GM23338 (cell line): Measurements from ENCODE around the gene IDUA. TPM values are rescaled to one million over a fixed set of nuclear protein-coding genes. Genes with fewer than 3 reads are reported as not detected.

ENCODE experiments used
- ATAC-seq: fragments of 200-7000 bp; cut with Tn5 transposase; 3 replicates; pipeline ENCODE4 v1.9.1; 2020
- DNase-seq: peaks from one replicate; pipeline ENCODE4 v3.0.0-alpha.2; 2015; ENCODE audit warnings: low spot score
- H2AFZ ChIP-seq: fragments of 200-600 bp; sonication (generic); 2 replicates; pipeline ENCODE4 v1.8.0; 2016; ENCODE audit warnings: antibody characterized with exemption, mild to moderate bottlenecking, moderate library complexity
- H3F3A ChIP-seq: fragments of 200-600 bp; sonication (generic); replicated peaks from 2 replicates; pipeline ENCODE4 v1.8.0; 2017; ENCODE audit warnings: antibody characterized with exemption, mixed run types, low read depth
- H3K27ac ChIP-seq: fragments of 200-600 bp; sonication (generic); 2 replicates; pipeline ENCODE4 v1.6.1; 2016; ENCODE audit warnings: low read depth
- H3K27me3 ChIP-seq: fragments of 200-600 bp; sonication (generic); 2 replicates; pipeline ENCODE4 v1.8.0; 2016; ENCODE audit warnings: mild to moderate bottlenecking, mixed run types, moderate library complexity; ENCODE audit not compliant: insufficient read depth
- H3K36me3 ChIP-seq: fragments of 200-600 bp; sonication (generic); 2 replicates; pipeline ENCODE4 v1.8.0; 2016; ENCODE audit warnings: mild to moderate bottlenecking; ENCODE audit not compliant: insufficient read depth
- H3K4me1 ChIP-seq: fragments of 200-600 bp; sonication (generic); 2 replicates; pipeline ENCODE4 v1.8.0; 2016; ENCODE audit warnings: mild to moderate bottlenecking, moderate library complexity; ENCODE audit not compliant: insufficient read depth
- H3K4me2 ChIP-seq: fragments of 200-600 bp; sonication (generic); 2 replicates; pipeline ENCODE4 v1.7.1; 2017; ENCODE audit warnings: mixed run types
- H3K4me3 ChIP-seq: fragments of 200-600 bp; sonication (generic); 2 replicates; pipeline ENCODE4 v1.6.1; 2016; ENCODE audit warnings: mixed run types
- H3K79me2 ChIP-seq: fragments of 200-600 bp; sonication (generic); replicated peaks from 2 replicates; pipeline ENCODE4 v1.8.0; 2017; ENCODE audit warnings: mild to moderate bottlenecking; ENCODE audit not compliant: insufficient read depth
- H3K9me2 ChIP-seq: fragments of 200-600 bp; sonication (generic); 2 replicates; pipeline ENCODE4 v1.8.0; 2017; ENCODE audit not compliant: insufficient read depth
- H4K20me1 ChIP-seq: fragments of 200-600 bp; sonication (generic); replicated peaks from 2 replicates; pipeline ENCODE4 v1.8.0; 2017; ENCODE audit warnings: mild to moderate bottlenecking; ENCODE audit not compliant: insufficient read depth
- H3K27ac Mint-ChIP-seq: 2 replicates; pipeline ENCODE4 v1.8.0; 2020; ENCODE audit warnings: inconsistent platforms, mild to moderate bottlenecking, moderate library complexity, mixed read lengths
- H3K27me3 Mint-ChIP-seq: 3 replicates; pipeline ENCODE4 v1.8.0; 2022; ENCODE audit warnings: low read depth, mild to moderate bottlenecking, moderate library complexity, mixed read lengths, inconsistent platforms; ENCODE audit not compliant: insufficient read depth, poor library complexity
- H3K36me3 Mint-ChIP-seq: 3 replicates; pipeline ENCODE4 v1.8.0; 2021; ENCODE audit warnings: low read depth, mild to moderate bottlenecking, inconsistent platforms, moderate library complexity, mixed read lengths
- H3K4me1 Mint-ChIP-seq: 3 replicates; pipeline ENCODE4 v1.8.0; 2020; ENCODE audit warnings: mild to moderate bottlenecking, inconsistent platforms, mixed read lengths
- H3K4me3 Mint-ChIP-seq: 3 replicates; pipeline ENCODE4 v1.8.0; 2021; ENCODE audit warnings: moderate library complexity, mild to moderate bottlenecking, inconsistent platforms, mixed read lengths
- H3K9me3 Mint-ChIP-seq: 3 replicates; pipeline ENCODE4 v1.8.0; 2020; ENCODE audit warnings: moderate library complexity, mild to moderate bottlenecking, inconsistent platforms, mixed read lengths
- EZH2 ChIP-seq: fragments of 200-600 bp; sonication (generic); IDR thresholded peaks from one replicate; pipeline ENCODE4 v1.8.0; 2017; ENCODE audit warnings: antibody characterized with exemption, mild to moderate bottlenecking, low read depth; ENCODE audit not compliant: unreplicated experiment
- EZH2phosphoT487 ChIP-seq: fragments of 200-600 bp; sonication (generic); IDR thresholded peaks from one replicate; pipeline ENCODE4 v1.8.1; 2018; ENCODE audit warnings: antibody characterized with exemption; ENCODE audit not compliant: unreplicated experiment
- POLR2AphosphoS5 ChIP-seq: IDR thresholded peaks from 2 replicates; pipeline ENCODE4 v1.6.1; 2016; ENCODE audit warnings: antibody characterized with exemption, low read depth
- polyA plus RNA-seq: library from polyadenylated mRNA; unstranded; fragments of >200 nt; fragmentation: Nextera tagmentation; extraction: Ambion mirVana; gene quantifications from 2 replicates; pipeline ENCODE4 v1.2.1, GENCODE V29; 2016
- total RNA-seq: library from RNA; depleted of rRNA; stranded (reverse); fragments of >200 nt; shearing (Covaris generic); gene quantifications from 2 replicates; pipeline ENCODE4 v1.2.3, GENCODE V29; 2014
- TF ChIP-seq, protein P1 (sequence below): IDR thresholded peaks from one replicate; pipeline ENCODE4 v1.6.1; 2018; ENCODE audit warnings: antibody characterized with exemption; ENCODE audit not compliant: unreplicated experiment
- TF ChIP-seq, protein P2 (sequence below): IDR thresholded peaks from 2 replicates; pipeline ENCODE4 v1.6.1; 2016; ENCODE audit warnings: antibody characterized with exemption
- TF ChIP-seq, protein P3 (sequence below): fragments of 250-450 bp; sonication (Bioruptor Pico); IDR thresholded peaks from 2 replicates; pipeline ENCODE4 v1.5.0; 2020; ENCODE audit warnings: mild to moderate bottlenecking, moderate library complexity

IDUA gene
- total and polyA plus RNA-seq, 2 experiments from 2014 or later = 1.3 to 6.1 TPM

DNA sequence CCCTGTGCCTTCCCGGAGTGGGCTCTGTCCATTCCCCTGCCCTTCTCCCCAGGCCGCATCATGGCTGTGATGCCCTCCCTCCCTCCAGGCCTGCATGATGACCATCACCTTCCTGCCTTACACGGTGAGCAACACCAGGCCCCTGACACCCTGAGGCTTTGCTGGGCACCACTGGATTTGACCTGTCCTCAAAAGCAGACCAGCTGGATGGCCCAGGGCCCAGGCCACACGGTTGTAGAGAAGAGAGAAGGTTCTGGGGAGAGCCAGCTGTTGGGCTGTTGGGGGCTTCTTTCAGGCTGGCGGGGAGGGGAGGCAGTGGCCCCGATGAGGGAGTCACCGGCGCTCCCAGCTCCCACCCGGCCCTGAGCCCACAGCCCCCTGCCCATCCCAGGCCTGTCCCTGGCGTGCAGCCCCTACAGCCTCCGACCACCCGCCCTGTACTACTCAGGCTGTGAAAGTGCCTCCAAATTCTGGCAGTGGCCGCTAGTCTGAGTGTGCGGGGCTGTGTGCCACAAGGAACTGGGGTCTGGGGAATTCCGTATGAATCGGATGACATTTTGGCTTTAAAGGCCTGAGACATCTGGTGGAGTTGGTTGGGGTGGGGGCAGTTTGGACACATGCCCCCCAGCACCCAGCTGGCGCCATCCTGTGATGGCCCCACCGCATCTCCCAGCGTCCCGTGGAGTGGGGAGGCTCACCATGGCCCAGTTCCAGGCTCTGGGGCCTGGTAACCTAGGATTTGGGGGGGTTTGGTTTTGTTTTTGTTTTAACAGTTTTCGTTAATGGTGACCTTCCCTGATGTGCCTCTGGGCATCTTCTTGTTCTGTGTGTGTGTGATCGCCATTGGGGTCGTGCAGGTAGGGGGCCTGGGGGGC, 35.0 kb upstream of the IDUA start (continued):
- TF ChIP-seq, protein P1, sequence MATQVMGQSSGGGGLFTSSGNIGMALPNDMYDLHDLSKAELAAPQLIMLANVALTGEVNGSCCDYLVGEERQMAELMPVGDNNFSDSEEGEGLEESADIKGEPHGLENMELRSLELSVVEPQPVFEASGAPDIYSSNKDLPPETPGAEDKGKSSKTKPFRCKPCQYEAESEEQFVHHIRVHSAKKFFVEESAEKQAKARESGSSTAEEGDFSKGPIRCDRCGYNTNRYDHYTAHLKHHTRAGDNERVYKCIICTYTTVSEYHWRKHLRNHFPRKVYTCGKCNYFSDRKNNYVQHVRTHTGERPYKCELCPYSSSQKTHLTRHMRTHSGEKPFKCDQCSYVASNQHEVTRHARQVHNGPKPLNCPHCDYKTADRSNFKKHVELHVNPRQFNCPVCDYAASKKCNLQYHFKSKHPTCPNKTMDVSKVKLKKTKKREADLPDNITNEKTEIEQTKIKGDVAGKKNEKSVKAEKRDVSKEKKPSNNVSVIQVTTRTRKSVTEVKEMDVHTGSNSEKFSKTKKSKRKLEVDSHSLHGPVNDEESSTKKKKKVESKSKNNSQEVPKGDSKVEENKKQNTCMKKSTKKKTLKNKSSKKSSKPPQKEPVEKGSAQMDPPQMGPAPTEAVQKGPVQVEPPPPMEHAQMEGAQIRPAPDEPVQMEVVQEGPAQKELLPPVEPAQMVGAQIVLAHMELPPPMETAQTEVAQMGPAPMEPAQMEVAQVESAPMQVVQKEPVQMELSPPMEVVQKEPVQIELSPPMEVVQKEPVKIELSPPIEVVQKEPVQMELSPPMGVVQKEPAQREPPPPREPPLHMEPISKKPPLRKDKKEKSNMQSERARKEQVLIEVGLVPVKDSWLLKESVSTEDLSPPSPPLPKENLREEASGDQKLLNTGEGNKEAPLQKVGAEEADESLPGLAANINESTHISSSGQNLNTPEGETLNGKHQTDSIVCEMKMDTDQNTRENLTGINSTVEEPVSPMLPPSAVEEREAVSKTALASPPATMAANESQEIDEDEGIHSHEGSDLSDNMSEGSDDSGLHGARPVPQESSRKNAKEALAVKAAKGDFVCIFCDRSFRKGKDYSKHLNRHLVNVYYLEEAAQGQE = no peak
- TF ChIP-seq, protein P2, sequence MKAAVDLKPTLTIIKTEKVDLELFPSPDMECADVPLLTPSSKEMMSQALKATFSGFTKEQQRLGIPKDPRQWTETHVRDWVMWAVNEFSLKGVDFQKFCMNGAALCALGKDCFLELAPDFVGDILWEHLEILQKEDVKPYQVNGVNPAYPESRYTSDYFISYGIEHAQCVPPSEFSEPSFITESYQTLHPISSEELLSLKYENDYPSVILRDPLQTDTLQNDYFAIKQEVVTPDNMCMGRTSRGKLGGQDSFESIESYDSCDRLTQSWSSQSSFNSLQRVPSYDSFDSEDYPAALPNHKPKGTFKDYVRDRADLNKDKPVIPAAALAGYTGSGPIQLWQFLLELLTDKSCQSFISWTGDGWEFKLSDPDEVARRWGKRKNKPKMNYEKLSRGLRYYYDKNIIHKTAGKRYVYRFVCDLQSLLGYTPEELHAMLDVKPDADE = no peak

DNA sequence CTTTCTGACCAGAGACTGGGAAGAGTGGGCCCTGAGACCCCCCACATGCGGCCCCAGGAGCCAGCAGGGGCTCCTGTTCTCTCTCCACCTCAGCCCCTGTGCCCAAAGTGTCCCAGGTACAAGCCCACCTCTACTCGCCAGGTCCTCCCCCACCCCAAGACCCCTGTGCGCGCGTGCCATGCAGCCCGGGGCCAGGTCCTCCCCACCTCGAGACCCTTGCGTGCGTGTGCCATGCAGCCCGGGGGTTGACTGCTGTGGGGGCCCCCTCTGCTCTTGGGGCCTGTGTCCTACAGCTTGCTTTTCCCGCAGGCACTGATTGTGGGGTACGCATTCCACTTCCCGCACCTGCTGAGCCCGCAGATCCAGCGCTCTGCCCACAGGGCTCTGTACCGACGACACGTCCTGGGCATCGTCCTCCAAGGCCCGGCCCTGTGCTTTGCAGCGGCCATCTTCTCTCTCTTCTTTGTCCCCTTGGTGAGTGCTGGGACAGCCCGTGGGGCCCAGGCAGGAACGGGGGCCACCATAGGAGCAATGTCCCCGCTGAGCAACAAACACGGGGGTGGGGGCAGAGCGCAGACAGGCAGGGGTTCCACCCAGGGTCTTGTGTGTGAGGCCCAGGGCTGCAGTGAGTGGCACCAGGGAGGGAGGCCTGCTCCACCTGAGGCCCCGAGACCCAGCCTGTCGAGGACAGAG, 33.8 kb upstream of the IDUA start:
- Mint-ChIP-seq H3K9me3 (no peaks in the 10 kb centered on the region), H3K4me1 (peaks cover 5% of the 10 kb centered on the region; the same call in 2 of the 3 replicates), H3K27me3 (peaks cover 5% of the 10 kb centered on the region), H3K36me3 (no peaks in the 10 kb centered on the region; the same call in 2 of the 3 replicates), H3K4me3 (no peak overlapping the region), H3K27ac (no peak overlapping the region)
- Histone ChIP-seq H3K9me2 (no peaks in the 10 kb centered on the region), H2AFZ (no peak overlapping the region), H3K4me1 (no peaks in the 10 kb centered on the region), H3F3A (no peaks in the 10 kb centered on the region), H3K79me2 (no peaks in the 10 kb centered on the region), H3K4me2 (no peak overlapping the region), H4K20me1 (no peaks in the 10 kb centered on the region; the same call in 1 of the 2 replicates), H3K36me3 (no peaks in the 10 kb centered on the region), H3K4me3 (no peak overlapping the region), H3K27me3 (no peaks in the 10 kb centered on the region), H3K27ac (no peak overlapping the region)
- no peak for ATAC-seq
- no peak for DNase-seq
- TF ChIP-seq, protein P3, sequence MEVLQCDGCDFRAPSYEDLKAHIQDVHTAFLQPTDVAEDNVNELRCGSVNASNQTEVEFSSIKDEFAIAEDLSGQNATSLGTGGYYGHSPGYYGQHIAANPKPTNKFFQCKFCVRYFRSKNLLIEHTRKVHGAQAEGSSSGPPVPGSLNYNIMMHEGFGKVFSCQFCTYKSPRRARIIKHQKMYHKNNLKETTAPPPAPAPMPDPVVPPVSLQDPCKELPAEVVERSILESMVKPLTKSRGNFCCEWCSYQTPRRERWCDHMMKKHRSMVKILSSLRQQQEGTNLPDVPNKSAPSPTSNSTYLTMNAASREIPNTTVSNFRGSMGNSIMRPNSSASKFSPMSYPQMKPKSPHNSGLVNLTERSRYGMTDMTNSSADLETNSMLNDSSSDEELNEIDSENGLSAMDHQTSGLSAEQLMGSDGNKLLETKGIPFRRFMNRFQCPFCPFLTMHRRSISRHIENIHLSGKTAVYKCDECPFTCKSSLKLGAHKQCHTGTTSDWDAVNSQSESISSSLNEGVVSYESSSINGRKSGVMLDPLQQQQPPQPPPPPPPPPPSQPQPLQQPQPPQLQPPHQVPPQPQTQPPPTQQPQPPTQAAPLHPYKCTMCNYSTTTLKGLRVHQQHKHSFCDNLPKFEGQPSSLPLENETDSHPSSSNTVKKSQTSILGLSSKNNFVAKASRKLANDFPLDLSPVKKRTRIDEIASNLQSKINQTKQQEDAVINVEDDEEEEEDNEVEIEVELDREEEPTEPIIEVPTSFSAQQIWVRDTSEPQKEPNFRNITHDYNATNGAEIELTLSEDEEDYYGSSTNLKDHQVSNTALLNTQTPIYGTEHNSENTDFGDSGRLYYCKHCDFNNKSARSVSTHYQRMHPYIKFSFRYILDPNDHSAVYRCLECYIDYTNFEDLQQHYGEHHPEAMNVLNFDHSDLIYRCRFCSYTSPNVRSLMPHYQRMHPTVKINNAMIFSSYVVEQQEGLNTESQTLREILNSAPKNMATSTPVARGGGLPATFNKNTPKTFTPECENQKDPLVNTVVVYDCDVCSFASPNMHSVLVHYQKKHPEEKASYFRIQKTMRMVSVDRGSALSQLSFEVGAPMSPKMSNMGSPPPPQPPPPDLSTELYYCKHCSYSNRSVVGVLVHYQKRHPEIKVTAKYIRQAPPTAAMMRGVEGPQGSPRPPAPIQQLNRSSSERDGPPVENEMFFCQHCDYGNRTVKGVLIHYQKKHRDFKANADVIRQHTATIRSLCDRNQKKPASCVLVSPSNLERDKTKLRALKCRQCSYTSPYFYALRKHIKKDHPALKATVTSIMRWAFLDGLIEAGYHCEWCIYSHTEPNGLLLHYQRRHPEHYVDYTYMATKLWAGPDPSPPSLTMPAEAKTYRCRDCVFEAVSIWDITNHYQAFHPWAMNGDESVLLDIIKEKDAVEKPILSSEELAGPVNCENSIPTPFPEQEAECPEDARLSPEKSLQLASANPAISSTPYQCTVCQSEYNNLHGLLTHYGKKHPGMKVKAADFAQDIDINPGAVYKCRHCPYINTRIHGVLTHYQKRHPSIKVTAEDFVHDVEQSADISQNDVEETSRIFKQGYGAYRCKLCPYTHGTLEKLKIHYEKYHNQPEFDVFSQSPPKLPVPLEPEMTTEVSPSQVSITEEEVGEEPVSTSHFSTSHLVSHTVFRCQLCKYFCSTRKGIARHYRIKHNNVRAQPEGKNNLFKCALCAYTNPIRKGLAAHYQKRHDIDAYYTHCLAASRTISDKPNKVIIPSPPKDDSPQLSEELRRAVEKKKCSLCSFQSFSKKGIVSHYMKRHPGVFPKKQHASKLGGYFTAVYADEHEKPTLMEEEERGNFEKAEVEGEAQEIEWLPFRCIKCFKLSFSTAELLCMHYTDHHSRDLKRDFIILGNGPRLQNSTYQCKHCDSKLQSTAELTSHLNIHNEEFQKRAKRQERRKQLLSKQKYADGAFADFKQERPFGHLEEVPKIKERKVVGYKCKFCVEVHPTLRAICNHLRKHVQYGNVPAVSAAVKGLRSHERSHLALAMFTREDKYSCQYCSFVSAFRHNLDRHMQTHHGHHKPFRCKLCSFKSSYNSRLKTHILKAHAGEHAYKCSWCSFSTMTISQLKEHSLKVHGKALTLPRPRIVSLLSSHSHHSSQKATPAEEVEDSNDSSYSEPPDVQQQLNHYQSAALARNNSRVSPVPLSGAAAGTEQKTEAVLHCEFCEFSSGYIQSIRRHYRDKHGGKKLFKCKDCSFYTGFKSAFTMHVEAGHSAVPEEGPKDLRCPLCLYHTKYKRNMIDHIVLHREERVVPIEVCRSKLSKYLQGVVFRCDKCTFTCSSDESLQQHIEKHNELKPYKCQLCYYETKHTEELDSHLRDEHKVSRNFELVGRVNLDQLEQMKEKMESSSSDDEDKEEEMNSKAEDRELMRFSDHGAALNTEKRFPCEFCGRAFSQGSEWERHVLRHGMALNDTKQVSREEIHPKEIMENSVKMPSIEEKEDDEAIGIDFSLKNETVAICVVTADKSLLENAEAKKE (CRISPR knock-in tag) = no peak
- TF ChIP-seq EZH2phosphoT487 = no peak
- TF ChIP-seq EZH2 = no peak
- TF ChIP-seq POLR2AphosphoS5 = no peak
- TF ChIP-seq, protein P2 = no peak
